Islet precursor cell (in vitro differentiated cells): ENCODE data around the gene ADRM1.

Experiments used
- DNase-seq: peaks from one replicate; pipeline ENCODE4 v3.0.0-alpha.2; 2018

Gene ADRM1

GRCh38 chr20:62281161-62281933, 21.4 kb upstream of the ADRM1 start:
- DNase-seq, result no peak

GRCh38 chr20:62282103-62282502, 20.7 kb upstream of the ADRM1 start:
- no peak for DNase-seq

- DNase-seq, result no peak
Measured at GRCh38 chr20:62282877-62283503, 19.8 kb upstream of the ADRM1 start.

GRCh38 chr20:62284448-62284847, 18.3 kb upstream of the ADRM1 start:
- no peak for DNase-seq

GRCh38 chr20:62285151-62285550, 17.6 kb upstream of the ADRM1 start:
- DNase-seq, result no peak

- no peak for DNase-seq
Measured at GRCh38 chr20:62285722-62286121, 17.1 kb upstream of the ADRM1 start.

GRCh38 chr20:62286493-62287064, 16.2 kb upstream of the ADRM1 start:
- DNase-seq, result no peak

GRCh38 chr20:62287129-62287528, 15.7 kb upstream of the ADRM1 start:
- no peak for DNase-seq

- DNase-seq, result no peak
Measured at GRCh38 chr20:62287759-62288534, 14.8 kb upstream of the ADRM1 start.

GRCh38 chr20:62288535-62289105, 14.2 kb upstream of the ADRM1 start:
- DNase-seq, result no peak

GRCh38 chr20:62289131-62289530, 13.7 kb upstream of the ADRM1 start:
- no peak for DNase-seq

- DNase-seq, result no peak
Measured at GRCh38 chr20:62289898-62290297, 12.9 kb upstream of the ADRM1 start.

GRCh38 chr20:62291251-62292066, 11.3 kb upstream of the ADRM1 start:
- DNase-seq, result no peak

- no peak for DNase-seq
Measured at GRCh38 chr20:62292108-62292507, 10.7 kb upstream of the ADRM1 start.

- DNase-seq, result no peak
Measured at GRCh38 chr20:62293111-62293784, 9.5 kb upstream of the ADRM1 start.

- DNase-seq, result no peak
Measured at GRCh38 chr20:62293946-62294345, 8.9 kb upstream of the ADRM1 start.

- DNase-seq, result no peak
Measured at GRCh38 chr20:62294516-62294915, 8.3 kb upstream of the ADRM1 start.

- no peak for DNase-seq
Measured at GRCh38 chr20:62296724-62297448, 5.9 kb upstream of the ADRM1 start.

GRCh38 chr20:62297449-62298227, 5.2 kb upstream of the ADRM1 start:
- no peak for DNase-seq
